ENCODE measurements around the gene CSMD2.

The CSMD2 gene

DNA sequence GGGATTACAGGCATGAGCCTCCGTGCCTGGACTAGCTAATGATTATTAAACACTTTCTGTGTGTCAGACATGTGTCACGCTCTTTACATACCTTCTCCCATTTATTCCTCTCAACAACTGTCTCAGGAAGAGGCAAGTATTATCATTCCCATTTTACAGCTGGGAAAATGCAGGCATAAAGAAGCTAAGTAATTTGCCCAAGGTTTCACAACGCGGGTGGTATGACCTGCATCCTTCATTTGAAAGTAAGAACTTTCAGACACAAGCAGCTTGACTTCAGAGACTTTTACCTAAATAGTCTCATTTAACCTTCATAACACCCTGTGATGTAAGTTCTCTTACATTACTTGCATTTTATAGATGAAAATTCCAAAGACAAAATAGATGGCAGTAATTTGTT lies 693.6 kb downstream of the CSMD2 start:
- Histone ChIP-seq H3K27ac (no peak overlapping the region), H3K27me3 (no peaks in the 10 kb centered on the region), H3K36me3 (no peaks in the 10 kb centered on the region), H3K9me3 (no peaks in the 10 kb centered on the region), H3K4me1 (ENCODE audit: control insufficient read depth in 1 of 2, insufficient read depth in 1 of 2, low read depth in 1 of 2, low read length in 1 of 2) (peaks cover 8 to 12% of the 10 kb centered on the region in 2 experiments), H3K4me3 (ENCODE audit: low read depth in 1 of 2, low read length in 1 of 2) (no peak overlapping the region)
- no peak for TF ChIP-seq CTCF (IDR thresholded peaks at IDR 0.05)

DNA sequence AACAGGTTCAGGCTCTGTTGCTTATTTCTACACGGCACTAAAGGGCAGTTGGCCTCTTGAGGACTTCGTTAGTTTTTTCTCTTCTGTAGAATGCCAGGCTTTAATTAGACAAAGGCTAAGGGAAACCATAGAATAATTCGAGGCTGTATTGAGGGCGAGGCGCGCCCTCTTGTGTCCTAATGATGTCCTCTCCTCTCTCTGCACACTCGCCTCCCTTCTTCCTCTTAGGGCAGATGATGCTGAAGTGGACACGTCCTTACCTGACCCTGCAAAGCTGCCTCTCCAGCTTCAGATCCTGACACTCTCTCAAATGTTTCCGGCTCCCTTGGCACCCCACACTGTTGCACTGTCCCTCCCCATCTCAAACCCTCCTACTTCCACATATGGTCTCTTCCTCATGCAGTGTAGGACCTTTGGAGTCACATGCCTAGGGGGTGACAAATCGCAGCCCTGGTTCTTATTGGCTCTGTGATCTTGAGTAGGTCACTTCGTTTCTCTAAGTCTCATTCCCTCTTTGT lies 694.5 kb downstream of the CSMD2 start:
- H3K27ac ChIP-seq: no peak overlapping the region
- no peaks in the 10 kb centered on the region for H3K36me3 ChIP-seq
- no peaks in the 10 kb centered on the region for H3K9me3 ChIP-seq
- no peak for TF ChIP-seq CTCF (IDR thresholded peaks at IDR 0.05)
- no peak overlapping the region for H3K4me3 ChIP-seq (ENCODE audit: low read depth in 1 of 2, low read length in 1 of 2)
- peaks cover 8 to 12% of the 10 kb centered on the region in 2 experiments for H3K4me1 ChIP-seq (ENCODE audit: control insufficient read depth in 1 of 2, insufficient read depth in 1 of 2, low read depth in 1 of 2, low read length in 1 of 2)
- H3K27me3 ChIP-seq: no peaks in the 10 kb centered on the region

GRCh38 chr1:33469691-33470090 lies 695.3 kb downstream of the CSMD2 start:
- peaks cover 8 to 12% of the 10 kb centered on the region in 2 experiments for H3K4me1 ChIP-seq (ENCODE audit: control insufficient read depth in 1 of 2, insufficient read depth in 1 of 2, low read depth in 1 of 2, low read length in 1 of 2)
- no peaks in the 10 kb centered on the region for H3K36me3 ChIP-seq
- TF ChIP-seq CTCF (IDR thresholded peaks at IDR 0.05): no peak
- no peak overlapping the region for H3K4me3 ChIP-seq (ENCODE audit: low read depth in 1 of 2, low read length in 1 of 2)
- no peak overlapping the region for H3K27ac ChIP-seq
- H3K9me3 ChIP-seq: no peaks in the 10 kb centered on the region
- no peaks in the 10 kb centered on the region for H3K27me3 ChIP-seq

DNA sequence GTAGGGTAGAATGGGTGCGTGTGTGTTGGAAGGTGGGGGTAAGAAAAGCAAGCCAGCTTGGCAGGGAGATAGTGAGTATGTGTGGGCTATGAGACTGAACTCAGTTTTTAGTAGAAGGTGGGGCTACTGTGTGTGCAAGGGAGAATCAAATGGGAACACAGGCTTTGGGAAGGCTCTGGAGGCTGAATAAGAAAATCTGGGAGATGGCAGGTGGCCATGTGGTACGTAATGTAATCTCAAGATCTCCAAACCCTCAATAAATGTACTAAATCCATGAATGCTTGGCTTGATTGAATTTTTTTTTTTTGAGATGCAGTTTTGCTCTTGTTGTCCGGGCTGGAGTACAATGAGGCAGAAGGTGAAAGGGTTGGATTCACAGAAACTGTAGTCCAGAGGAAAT lies 696.1 kb downstream of the CSMD2 start:
- Histone ChIP-seq H3K27me3 (no peaks in the 10 kb centered on the region), H3K4me3 (ENCODE audit: low read depth in 1 of 2, low read length in 1 of 2) (no peak overlapping the region), H3K36me3 (no peaks in the 10 kb centered on the region), H3K27ac (no peak overlapping the region), H3K9me3 (no peaks in the 10 kb centered on the region), H3K4me1 (ENCODE audit: control insufficient read depth in 1 of 2, insufficient read depth in 1 of 2, low read depth in 1 of 2, low read length in 1 of 2) (peaks cover 8 to 12% of the 10 kb centered on the region in 2 experiments)
- no peak for TF ChIP-seq CTCF (IDR thresholded peaks at IDR 0.05)

DNA sequence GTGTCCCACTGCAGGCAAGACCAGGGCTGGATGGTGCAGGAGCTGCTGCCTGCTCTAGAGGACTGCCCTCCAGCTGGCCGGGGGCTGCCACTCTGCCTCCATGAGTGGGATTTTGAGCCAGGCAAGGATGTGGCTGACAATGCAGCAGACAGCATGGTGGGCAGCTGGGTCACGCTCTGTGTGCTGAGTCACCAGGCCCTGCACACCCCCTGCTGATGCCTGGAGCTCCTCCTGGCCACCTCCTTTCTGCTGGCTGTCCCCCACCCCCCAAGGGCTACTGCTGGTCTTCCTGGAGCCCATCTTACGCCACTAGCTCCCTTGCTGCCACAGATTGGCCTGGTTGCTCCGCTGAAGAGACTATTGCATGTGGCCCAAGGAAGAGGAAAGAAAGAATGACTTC lies 696.5 kb downstream of the CSMD2 start:
- TF ChIP-seq CTCF (IDR thresholded peaks at IDR 0.05): no peak
- peaks cover 8 to 12% of the 10 kb centered on the region in 2 experiments for H3K4me1 ChIP-seq (ENCODE audit: control insufficient read depth in 1 of 2, insufficient read depth in 1 of 2, low read depth in 1 of 2, low read length in 1 of 2)
- no peaks in the 10 kb centered on the region for H3K27me3 ChIP-seq
- no peaks in the 10 kb centered on the region for H3K36me3 ChIP-seq
- H3K27ac ChIP-seq: no peak overlapping the region
- H3K9me3 ChIP-seq: no peaks in the 10 kb centered on the region
- H3K4me3 ChIP-seq (ENCODE audit: low read depth in 1 of 2, low read length in 1 of 2): no peak overlapping the region

DNA sequence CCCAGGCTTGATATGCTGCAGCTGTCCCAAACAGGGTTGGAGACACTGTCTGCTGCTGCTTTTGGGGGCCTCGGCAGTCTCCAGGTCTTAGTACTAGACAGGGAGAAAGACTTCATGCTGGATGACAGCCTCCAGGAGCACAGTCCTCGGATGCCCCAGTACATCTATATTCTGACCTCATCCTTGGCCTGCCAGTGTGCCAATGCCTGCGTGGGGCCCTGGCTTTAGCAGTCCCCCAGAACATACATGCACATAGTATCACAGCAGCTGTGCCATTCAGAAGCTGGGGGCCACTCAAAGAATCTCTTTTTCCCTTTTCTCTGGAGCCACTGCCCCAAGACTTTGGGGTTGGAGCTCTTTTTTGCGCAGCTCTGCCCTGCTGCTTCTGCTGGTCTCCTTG lies 697.0 kb downstream of the CSMD2 start:
- Histone ChIP-seq H3K9me3 (no peaks in the 10 kb centered on the region), H3K4me1 (ENCODE audit: control insufficient read depth in 1 of 2, insufficient read depth in 1 of 2, low read depth in 1 of 2, low read length in 1 of 2) (peaks cover 8 to 12% of the 10 kb centered on the region in 2 experiments), H3K36me3 (no peaks in the 10 kb centered on the region), H3K27me3 (no peaks in the 10 kb centered on the region), H3K4me3 (ENCODE audit: low read depth in 1 of 2, low read length in 1 of 2) (no peak overlapping the region), H3K27ac (no peak overlapping the region)
- TF ChIP-seq CTCF (IDR thresholded peaks at IDR 0.05): no peak

Data from neutrophil (primary cell).